K562 (cell line): ENCODE measurements around the gene PSMC2. TPM values are rescaled to one million over a fixed set of nuclear protein-coding genes. Genes with fewer than 3 reads are reported as not detected.

ENCODE experiments used
- CHD7 ChIP-seq: fragments of 200-600 bp; sonication (generic); IDR thresholded peaks from one replicate; pipeline ENCODE4 v1.6.1; 2012; ENCODE audit warnings: mild to moderate bottlenecking, low read depth, low read length, inconsistent platforms
- DIDO1 ChIP-seq: fragments of 450-650 bp; IDR thresholded peaks from 2 replicates; pipeline ENCODE4 v1.6.1; 2016; ENCODE audit warnings: low read depth, missing biosample characterization, missing genetic modification characterization
- GABPB1 ChIP-seq: sonication (generic); formaldehyde crosslinking; IDR thresholded peaks from 2 replicates; pipeline ENCODE4 v1.8.0; 2022; ENCODE audit warnings: mild to moderate bottlenecking, missing genetic modification reagents
- LCOR ChIP-seq: sonication (generic); formaldehyde crosslinking; IDR thresholded peaks from 2 replicates; pipeline ENCODE4 v1.8.0; 2022; ENCODE audit warnings: mild to moderate bottlenecking, missing genetic modification reagents
- LEF1 ChIP-seq: fragments of 450-650 bp; IDR thresholded peaks from 2 replicates; pipeline ENCODE4 v1.6.1; 2016; ENCODE audit warnings: mild to moderate bottlenecking
- NR4A1 ChIP-seq, 2 experiments: fragments of 250-450 bp in 1 of 2; fragments of 450-650 bp in 1 of 2; sonication (Bioruptor Pico) in 1 of 2; IDR thresholded peaks; 2 replicates each; pipeline versions ENCODE4 v1.4.0 to v1.6.1; 2016 to 2020; ENCODE audit warnings: mild to moderate bottlenecking in 2 of 2, missing compliant biosample characterization in 1 of 2, missing genetic modification characterization in 1 of 2, moderate library complexity in 1 of 2
- RB1 ChIP-seq: fragments of 450-650 bp; IDR thresholded peaks from 2 replicates; pipeline ENCODE4 v1.6.1; 2017; ENCODE audit warnings: low read depth, mild to moderate bottlenecking
- RBM15 ChIP-seq: fragments of 200-400 bp; formaldehyde crosslinking; IDR thresholded peaks from 2 replicates; pipeline ENCODE4 v1.6.1; 2018; ENCODE audit warnings: mild to moderate bottlenecking, low read length, moderate library complexity; ENCODE audit not compliant: insufficient read depth
- SMAD1 ChIP-seq: fragments of 150-350 bp; IDR thresholded peaks from 2 replicates; pipeline ENCODE4 v1.6.1; 2014; ENCODE audit warnings: low read length, low read depth; ENCODE audit not compliant: partially characterized antibody
- SRSF7 ChIP-seq: fragments of 200-400 bp; formaldehyde crosslinking; optimal IDR thresholded peaks from 2 replicates; pipeline ENCODE3; 2017; ENCODE audit warnings: mild to moderate bottlenecking, low read depth, low read length
- ZBTB17 ChIP-seq: fragments of 450-650 bp; formaldehyde crosslinking; IDR thresholded peaks from 2 replicates; pipeline ENCODE4 v1.4.0; 2020; ENCODE audit warnings: mild to moderate bottlenecking
- ZNF12 ChIP-seq: sonication (generic); formaldehyde crosslinking; IDR thresholded peaks from 2 replicates; pipeline ENCODE4 v1.4.0; 2020; ENCODE audit warnings: mild to moderate bottlenecking, missing genetic modification reagents
- ZNF133 ChIP-seq: fragments of 250-450 bp; sonication (Bioruptor Pico); IDR thresholded peaks from 2 replicates; pipeline ENCODE4 v1.4.0; 2020; ENCODE audit warnings: mild to moderate bottlenecking
- ZNF274 ChIP-seq: IDR thresholded peaks from 2 replicates; pipeline ENCODE4 v1.6.1; 2011; ENCODE audit warnings: low read depth, mild to moderate bottlenecking, low read length, moderate library complexity, borderline replicate concordance
- polyA plus RNA-seq, 8 experiments: library from polyadenylated mRNA; depleted of rRNA in 4 of 8; stranded (reverse) in 5 of 8; unstranded in 3 of 8; fragments of >200 nt; fragmentation: Nextera tagmentation in 2 of 8; fragmentation: Illumina TruSeq in 1 of 8; extraction: Ambion mirVana in 2 of 8; extraction: Trizol in 1 of 8; gene quantifications; 2 replicates each; pipeline versions ENCODE4 v1.2.1 to v1.2.3, GENCODE V29; 2011 to 2014; ENCODE audit warnings: inconsistent platforms in 1 of 8, missing spikeins in 1 of 8
- total RNA-seq, 7 experiments: library from RNA; depleted of rRNA in 6 of 7; stranded (reverse); fragments of >200 nt in 6 of 7; fragmentation: Illumina TruSeq in 2 of 7; extraction: Trizol in 2 of 7; gene quantifications; 2 replicates each; pipeline versions ENCODE4 v1.2.1 to v1.2.3, GENCODE V29; 2011 to 2021; ENCODE audit warnings: low replicate concordance in 1 of 7
- TF ChIP-seq, protein P1 (sequence below): fragments of 250-450 bp; sonication (Bioruptor Pico); IDR thresholded peaks from 2 replicates; pipeline ENCODE4 v1.5.0; 2020; ENCODE audit warnings: mild to moderate bottlenecking, borderline replicate concordance

The PSMC2 gene
- total and polyA plus RNA-seq, 9 of the 15 experiments (the other 6 are each of a cell fraction or from before 2014, with no cell fraction given), result 316 to 1,105 (median 511) TPM

GRCh38 chr7:103344453-103345149 is 2.8 kb upstream of the PSMC2 start, which contains the start of gene DNAJC2 (continued):
- 0 out of 2 replicates have a peak, but pooled peaks have one; percentile 63 for TF ChIP-seq NR4A1 (CRISPR knock-in tag; IDR thresholded peaks at IDR 0.05)
- TF ChIP-seq NR4A1 (tag; IDR thresholded peaks at IDR 0.05), result peak; percentile 71; the same call in 1 of the 2 replicates
- TF ChIP-seq GABPB1 (CRISPR knock-in tag), result peak; percentile 95
- TF ChIP-seq ZNF12, result no peak
- TF ChIP-seq SMAD1, result peak; percentile 20
- TF ChIP-seq RBM15, result no peak
- no peak; the same call in 1 of the 2 replicates for TF ChIP-seq ZBTB17 (CRISPR knock-in tag)
- no peak for TF ChIP-seq ZNF274
- TF ChIP-seq, protein P1, sequence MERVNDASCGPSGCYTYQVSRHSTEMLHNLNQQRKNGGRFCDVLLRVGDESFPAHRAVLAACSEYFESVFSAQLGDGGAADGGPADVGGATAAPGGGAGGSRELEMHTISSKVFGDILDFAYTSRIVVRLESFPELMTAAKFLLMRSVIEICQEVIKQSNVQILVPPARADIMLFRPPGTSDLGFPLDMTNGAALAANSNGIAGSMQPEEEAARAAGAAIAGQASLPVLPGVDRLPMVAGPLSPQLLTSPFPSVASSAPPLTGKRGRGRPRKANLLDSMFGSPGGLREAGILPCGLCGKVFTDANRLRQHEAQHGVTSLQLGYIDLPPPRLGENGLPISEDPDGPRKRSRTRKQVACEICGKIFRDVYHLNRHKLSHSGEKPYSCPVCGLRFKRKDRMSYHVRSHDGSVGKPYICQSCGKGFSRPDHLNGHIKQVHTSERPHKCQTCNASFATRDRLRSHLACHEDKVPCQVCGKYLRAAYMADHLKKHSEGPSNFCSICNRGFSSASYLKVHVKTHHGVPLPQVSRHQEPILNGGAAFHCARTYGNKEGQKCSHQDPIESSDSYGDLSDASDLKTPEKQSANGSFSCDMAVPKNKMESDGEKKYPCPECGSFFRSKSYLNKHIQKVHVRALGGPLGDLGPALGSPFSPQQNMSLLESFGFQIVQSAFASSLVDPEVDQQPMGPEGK (CRISPR knock-in tag), result no peak
- TF ChIP-seq RB1, result no peak; the same call in none of the 2 replicates
- TF ChIP-seq LEF1, result no peak
- TF ChIP-seq CHD7, result peak; percentile 44
- TF ChIP-seq SRSF7, result no peak
- TF ChIP-seq DIDO1 (tag), result peak; percentile 88
- TF ChIP-seq ZNF133, result no peak
- TF ChIP-seq LCOR (CRISPR knock-in tag), result no peak
